H9 (cell line): ENCODE results near the gene MTCH1. TPM values are rescaled to one million over a fixed set of nuclear protein-coding genes. Genes with fewer than 3 reads are reported as not detected.

Experiments used
- DNase-seq: peaks from one replicate; pipeline ENCODE4 v3.0.0-alpha.2; 2017
- H2AFZ ChIP-seq: one replicate; pipeline ENCODE4 v1.6.1; 2013; ENCODE audit warnings: mild to moderate bottlenecking, low read length, control low read depth, moderate library complexity
- H2AK5ac ChIP-seq: 2 replicates; pipeline ENCODE4 v1.6.1; 2013; ENCODE audit warnings: low read length, control low read depth, mixed read lengths; ENCODE audit not compliant: insufficient read length
- H2BK120ac ChIP-seq: one replicate; pipeline ENCODE4 v1.6.1; 2013; ENCODE audit warnings: low read depth, mild to moderate bottlenecking, low read length, control low read depth, inconsistent platforms; ENCODE audit not compliant: poor library complexity, severe bottlenecking
- H2BK12ac ChIP-seq: 2 replicates; pipeline ENCODE4 v1.6.1; 2013; ENCODE audit warnings: low read length, control low read depth, mixed read lengths, low read depth; ENCODE audit not compliant: insufficient read length
- H2BK15ac ChIP-seq: 2 replicates; pipeline ENCODE4 v1.6.1; 2013; ENCODE audit warnings: low read depth, low read length, control low read depth
- H2BK20ac ChIP-seq: one replicate; pipeline ENCODE4 v1.6.1; 2013; ENCODE audit warnings: low read depth, mild to moderate bottlenecking, low read length, control low read depth, inconsistent platforms; ENCODE audit not compliant: poor library complexity, severe bottlenecking
- H2BK5ac ChIP-seq: 2 replicates; pipeline ENCODE4 v1.6.1; 2013; ENCODE audit warnings: low read length, control low read depth, mixed read lengths; ENCODE audit not compliant: insufficient read length
- H3K14ac ChIP-seq: 2 replicates; pipeline ENCODE4 v1.6.1; 2013; ENCODE audit warnings: low read length, control low read depth; ENCODE audit not compliant: insufficient read depth
- H3K18ac ChIP-seq: 2 replicates; pipeline ENCODE4 v1.6.1; 2013; ENCODE audit warnings: low read depth, mild to moderate bottlenecking, mixed read lengths, low read length, control low read depth; ENCODE audit not compliant: insufficient read length
- H3K23ac ChIP-seq: 2 replicates; pipeline ENCODE4 v1.6.1; 2013; ENCODE audit warnings: low read length, control low read depth, mixed read lengths, low read depth; ENCODE audit not compliant: insufficient read length
- H3K23me2 ChIP-seq: 2 replicates; pipeline ENCODE4 v1.6.1; 2013; ENCODE audit warnings: low read depth, mild to moderate bottlenecking, mixed read lengths, low read length, control low read depth; ENCODE audit not compliant: insufficient read length, poor library complexity, severe bottlenecking
- H3K27ac ChIP-seq: 2 replicates; pipeline ENCODE4 v1.5.1; 2013; ENCODE audit warnings: low read length, control low read depth, mixed read lengths, low read depth; ENCODE audit not compliant: insufficient read length
- H3K27me3 ChIP-seq: 2 replicates; pipeline ENCODE4 v1.6.1; 2013; ENCODE audit warnings: low read length, control low read depth, inconsistent platforms; ENCODE audit not compliant: insufficient read depth
- H3K4ac ChIP-seq: 2 replicates; pipeline ENCODE4 v1.6.1; 2013; ENCODE audit warnings: low read depth, mild to moderate bottlenecking, control low read depth, inconsistent platforms, low read length, moderate library complexity
- H3K4me1 ChIP-seq: 2 replicates; pipeline ENCODE4 v1.6.1; 2013; ENCODE audit warnings: low read length, control low read depth, inconsistent platforms; ENCODE audit not compliant: insufficient read depth
- H3K4me2 ChIP-seq: 2 replicates; pipeline ENCODE4 v1.6.1; 2013; ENCODE audit warnings: low read length, control low read depth, mixed read lengths; ENCODE audit not compliant: insufficient read length, insufficient read depth
- H3K56ac ChIP-seq: 2 replicates; pipeline ENCODE4 v1.6.1; 2013; ENCODE audit warnings: low read depth, mild to moderate bottlenecking, mixed read lengths, low read length, control low read depth; ENCODE audit not compliant: insufficient read length
- H3K79me1 ChIP-seq: 2 replicates; pipeline ENCODE4 v1.6.1; 2013; ENCODE audit warnings: low read depth, mild to moderate bottlenecking, moderate library complexity, low read length, control low read depth, inconsistent platforms; ENCODE audit not compliant: insufficient read depth, poor library complexity, severe bottlenecking
- H3K79me2 ChIP-seq: 2 replicates; pipeline ENCODE4 v1.6.1; 2013; ENCODE audit warnings: low read length, control low read depth, inconsistent platforms; ENCODE audit not compliant: insufficient read depth
- H3K9ac ChIP-seq: 2 replicates; pipeline ENCODE4 v1.6.1; 2013; ENCODE audit warnings: low read length, control low read depth, mixed read lengths; ENCODE audit not compliant: insufficient read length; ENCODE audit errors: extremely low read depth
- H3K9me3 ChIP-seq: one replicate; pipeline ENCODE4 v1.6.1; 2013; ENCODE audit warnings: low read depth, low read length, inconsistent platforms; ENCODE audit not compliant: control insufficient read depth
- H3T11ph ChIP-seq: one replicate; pipeline ENCODE4 v1.6.1; 2013; ENCODE audit warnings: mild to moderate bottlenecking, low read length, control low read depth, inconsistent platforms
- H4K20me1 ChIP-seq: one replicate; pipeline ENCODE4 v1.6.1; 2013; ENCODE audit not compliant: control insufficient read depth, insufficient read length, insufficient read depth
- H4K5ac ChIP-seq: 2 replicates; pipeline ENCODE4 v1.6.1; 2013; ENCODE audit warnings: low read depth, mild to moderate bottlenecking, mixed read lengths, low read length, control low read depth; ENCODE audit not compliant: insufficient read length
- H4K8ac ChIP-seq: replicated peaks from 2 replicates; pipeline ENCODE4 v1.6.1; 2013; ENCODE audit warnings: low read length, control low read depth, mixed read lengths, low read depth; ENCODE audit not compliant: insufficient read length
- H4K91ac ChIP-seq: 2 replicates; pipeline ENCODE4 v1.6.1; 2013; ENCODE audit warnings: low read depth, mild to moderate bottlenecking, moderate library complexity, mixed read lengths, low read length, control low read depth; ENCODE audit not compliant: insufficient read length
- H3K27ac Mint-ChIP-seq, 3 experiments: 2 replicates in 2 of 3; 3 replicates in 1 of 3; pipeline ENCODE4 v1.8.0; 2020 to 2021; ENCODE audit warnings: mixed read lengths in 3 of 3, mild to moderate bottlenecking in 1 of 3, moderate library complexity in 1 of 3
- H3K27me3 Mint-ChIP-seq: 2 replicates; pipeline ENCODE4 v1.8.0; 2021; ENCODE audit warnings: low read depth, mild to moderate bottlenecking, moderate library complexity, mixed read lengths
- H3K36me3 Mint-ChIP-seq, 3 experiments: 2 replicates in 2 of 3; 3 replicates in 1 of 3; pipeline ENCODE4 v1.8.0; 2020 to 2021; ENCODE audit warnings: low read depth in 3 of 3, mixed read lengths in 3 of 3; ENCODE audit not compliant: insufficient read depth in 1 of 3
- H3K4me1 Mint-ChIP-seq, 2 experiments: 2 replicates each; pipeline ENCODE4 v1.8.0; 2020; ENCODE audit warnings: mixed read lengths in 2 of 2
- H3K4me3 Mint-ChIP-seq, 2 experiments: 2 replicates in 1 of 2; 3 replicates in 1 of 2; pipeline ENCODE4 v1.8.0; 2020 to 2021; ENCODE audit warnings: mild to moderate bottlenecking in 2 of 2, mixed read lengths in 2 of 2, moderate library complexity in 1 of 2
- H3K9me3 Mint-ChIP-seq, 2 experiments: 2 replicates in 1 of 2; 3 replicates in 1 of 2; pipeline ENCODE4 v1.8.0; 2020; ENCODE audit warnings: mild to moderate bottlenecking in 2 of 2, mixed read lengths in 2 of 2, moderate library complexity in 1 of 2
- WGBS: extraction: QIAGEN DNeasy Blood & Tissue Kit; methylation state at CpG from one replicate; pipeline ENCODE4 v1.1.7; 2013; ENCODE audit warnings: missing lambda C conversion rate, low lambda C conversion rate, mixed read lengths; ENCODE audit not compliant: insufficient read length; ENCODE audit errors: extremely low coverage; 5-methylcytosine and 5-hydroxymethylcytosine counted together
- total RNA-seq: library from RNA; stranded (reverse); gene quantifications from 2 replicates; pipeline ENCODE4 v1.2.1, GENCODE V29; 2021
- TF ChIP-seq, protein P1 (sequence below): fragments of 200-600 bp; sonication (generic); conservative IDR thresholded peaks from 3 replicates; pipeline ENCODE4 v1.8.0; 2021; ENCODE audit warnings: antibody characterized with exemption, mild to moderate bottlenecking

MTCH1 gene
- total RNA-seq, 1 experiment from 2014 or later, result 200 TPM

GRCh38 chr6:36964908-36965307, 21.1 kb downstream of the MTCH1 start:
- Histone ChIP-seq H3K23me2 (no peaks in the 10 kb centered on the region), H3K14ac (no peak overlapping the region), H3K79me1 (no peaks in the 10 kb centered on the region), H3K18ac (no peak overlapping the region), H3K56ac (no peak overlapping the region), H3K27ac (no peak overlapping the region), H4K8ac (no peak overlapping the region), H2BK5ac (no peak overlapping the region), H3K4ac (no peak overlapping the region), H3K4me1 (no peaks in the 10 kb centered on the region), H2BK20ac (no peak overlapping the region), H3K23ac (no peak overlapping the region), H2BK15ac (no peak overlapping the region), H3K4me2 (no peak overlapping the region), H3T11ph (no peak overlapping the region), H2AFZ (no peak overlapping the region), H2BK12ac (no peak overlapping the region), H3K27me3 (no peaks in the 10 kb centered on the region), H2AK5ac (no peak overlapping the region), H4K5ac (no peak overlapping the region), H3K9me3 (no peaks in the 10 kb centered on the region), H2BK120ac (no peak overlapping the region), H3K79me2 (no peaks in the 10 kb centered on the region), H4K20me1 (no peaks in the 10 kb centered on the region), H3K9ac (no peak overlapping the region), H4K91ac (no peak overlapping the region)
- DNase-seq, result no peak
- Mint-ChIP-seq H3K27me3 (no peaks in the 10 kb centered on the region), H3K9me3 (no peaks in the 10 kb centered on the region), H3K27ac (peak overlapping the region in 2 of 3 experiments; percentile 8 to 75; a peak in 4 of 7 replicates), H3K4me1 (peaks cover 16 to 17% of the 10 kb centered on the region in 2 experiments), H3K4me3 (no peak overlapping the region), H3K36me3 (peaks cover 17 to 34% (median 22%) of the 10 kb centered on the region in 3 experiments)
- no CpG with 5 or more reads among the region's 4 CpGs for WGBS
- TF ChIP-seq, protein P1, sequence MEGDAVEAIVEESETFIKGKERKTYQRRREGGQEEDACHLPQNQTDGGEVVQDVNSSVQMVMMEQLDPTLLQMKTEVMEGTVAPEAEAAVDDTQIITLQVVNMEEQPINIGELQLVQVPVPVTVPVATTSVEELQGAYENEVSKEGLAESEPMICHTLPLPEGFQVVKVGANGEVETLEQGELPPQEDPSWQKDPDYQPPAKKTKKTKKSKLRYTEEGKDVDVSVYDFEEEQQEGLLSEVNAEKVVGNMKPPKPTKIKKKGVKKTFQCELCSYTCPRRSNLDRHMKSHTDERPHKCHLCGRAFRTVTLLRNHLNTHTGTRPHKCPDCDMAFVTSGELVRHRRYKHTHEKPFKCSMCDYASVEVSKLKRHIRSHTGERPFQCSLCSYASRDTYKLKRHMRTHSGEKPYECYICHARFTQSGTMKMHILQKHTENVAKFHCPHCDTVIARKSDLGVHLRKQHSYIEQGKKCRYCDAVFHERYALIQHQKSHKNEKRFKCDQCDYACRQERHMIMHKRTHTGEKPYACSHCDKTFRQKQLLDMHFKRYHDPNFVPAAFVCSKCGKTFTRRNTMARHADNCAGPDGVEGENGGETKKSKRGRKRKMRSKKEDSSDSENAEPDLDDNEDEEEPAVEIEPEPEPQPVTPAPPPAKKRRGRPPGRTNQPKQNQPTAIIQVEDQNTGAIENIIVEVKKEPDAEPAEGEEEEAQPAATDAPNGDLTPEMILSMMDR, result no peak
